Endothelial cell of umbilical vein (primary cell): ENCODE data around the gene CELA3B. TPM values are rescaled to one million over a fixed set of nuclear protein-coding genes. Genes with fewer than 3 reads are reported as not detected.
A peak's percentile ranks its signal among the peaks of the same experiment; 100 is the strongest.
"Not testable (repeated sequence)": the region's sequence is repeated elsewhere in the genome, so short reads cannot be mapped to it uniquely, and the experiment has no call there.

Experiments used
- BruUV-seq: library from RNA; stranded (reverse); fragments of 400-500 nt; replicated peaks from 2 replicates; lab custom pipeline; 2021; lab: Mats Ljungman, UMichigan
- CTCF ChIA-PET: fragments of 300-600, 350-600 bp; sonication (Branson Sonifier 250); formaldehyde crosslinking; loops from one replicate; lab custom pipeline; 2021; ENCODE audit warnings: antibody characterized with exemption, inconsistent platforms; lab: Charles Lee
- POLR2A ChIA-PET: fragments of 300-600, 350-600 bp; sonication (Branson Sonifier 250); formaldehyde crosslinking; loops from one replicate; lab custom pipeline; 2021; ENCODE audit warnings: antibody characterized with exemption, inconsistent platforms; lab: Charles Lee
- DNase-seq: peaks from one replicate; pipeline ENCODE4 v3.0.0-alpha.2; 2011; ENCODE audit warnings: low read depth, low spot score
- FAIRE-seq: peaks from 2 replicates; lab custom pipeline; 2011; peaks lifted over from hg19 to GRCh38; lab: Jason Lieb, UNC
- H2AFZ ChIP-seq: 2 replicates; pipeline ENCODE4 v1.6.0; 2012; ENCODE audit warnings: low read depth, low read length, control low read depth, inconsistent platforms
- H3K27ac ChIP-seq: 2 replicates; pipeline ENCODE4 v1.5.1; 2011; ENCODE audit warnings: low read depth, mild to moderate bottlenecking, control low read depth, low read length, moderate library complexity; ENCODE audit not compliant: insufficient read depth
- H3K27me3 ChIP-seq, 2 experiments: 2 replicates each; pipeline versions ENCODE4 v1.6.0 to v1.6.1; 2011; ENCODE audit warnings: low read length in 2 of 2, mixed read lengths in 1 of 2; ENCODE audit not compliant: control insufficient read depth in 2 of 2, insufficient read depth in 2 of 2
- H3K36me3 ChIP-seq, 2 experiments: 2 replicates in 1 of 2; 3 replicates in 1 of 2; pipeline ENCODE4 v1.5.1; 2011; ENCODE audit warnings: low read length in 2 of 2, mild to moderate bottlenecking in 1 of 2, moderate library complexity in 1 of 2; ENCODE audit not compliant: control insufficient read depth in 2 of 2, insufficient read depth in 2 of 2; ENCODE audit errors: extremely low read depth in 1 of 2
- H3K4me1 ChIP-seq: 3 replicates; pipeline ENCODE4 v1.5.1; 2011; ENCODE audit warnings: mild to moderate bottlenecking, low read length; ENCODE audit not compliant: control insufficient read depth, insufficient read depth; ENCODE audit errors: extremely low read depth
- H3K4me2 ChIP-seq: 2 replicates; pipeline ENCODE4 v1.6.1; 2011; ENCODE audit warnings: low read length, control low read depth, mixed read lengths; ENCODE audit not compliant: insufficient read depth
- H3K4me3 ChIP-seq, 3 experiments: fragments of 200-600 bp in 1 of 3; sonication (generic), shearing (Covaris generic) in 1 of 3; replicated peaks in 1 of 3; 2 replicates each; pipeline ENCODE4 v1.5.1; 2011 to 2016; ENCODE audit warnings: control low read depth in 3 of 3, low read length in 3 of 3, mild to moderate bottlenecking in 2 of 3, inconsistent platforms in 1 of 3, low read depth in 1 of 3, moderate library complexity in 1 of 3; ENCODE audit not compliant: insufficient read depth in 1 of 3
- H3K79me2 ChIP-seq: 2 replicates; pipeline ENCODE4 v1.6.0; 2012; ENCODE audit warnings: low read length, inconsistent platforms; ENCODE audit not compliant: control insufficient read depth, insufficient read depth
- H3K9ac ChIP-seq: replicated peaks from 2 replicates; pipeline ENCODE3; 2011; ENCODE audit warnings: low read length, control low read depth; ENCODE audit not compliant: insufficient read depth; ENCODE audit errors: extremely low read depth
- H3K9me1 ChIP-seq: replicated peaks from 3 replicates; pipeline ENCODE4 v1.6.0; 2011; ENCODE audit warnings: mild to moderate bottlenecking, low read length; ENCODE audit not compliant: control insufficient read depth, insufficient read depth; ENCODE audit errors: extremely low read depth
- H3K9me3 ChIP-seq: replicated peaks from 2 replicates; pipeline ENCODE4 v1.5.1; 2012; ENCODE audit warnings: low read length, inconsistent platforms; ENCODE audit not compliant: control insufficient read depth, insufficient read depth
- H4K20me1 ChIP-seq: replicated peaks from 2 replicates; pipeline ENCODE3; 2011; ENCODE audit warnings: mild to moderate bottlenecking, low read length; ENCODE audit not compliant: control insufficient read depth, insufficient read depth; ENCODE audit errors: extremely low read depth
- CTCF ChIP-seq, 2 donors: IDR thresholded peaks; 1 replicate in 1 of 2; 2 replicates in 1 of 2; pipeline ENCODE4 v1.5.1; 2011; ENCODE audit warnings: low read length in 2 of 2, mild to moderate bottlenecking in 2 of 2, moderate library complexity in 2 of 2, control low read depth in 1 of 2, inconsistent platforms in 1 of 2, low read depth in 1 of 2; ENCODE audit not compliant: insufficient read depth in 1 of 2; ENCODE audit errors: extremely low read depth in 1 of 2
- EZH2 ChIP-seq: IDR thresholded peaks from 2 replicates; pipeline ENCODE4 v1.6.1; 2012; ENCODE audit warnings: borderline replicate concordance, low read depth, mild to moderate bottlenecking, moderate library complexity, low read length, inconsistent platforms; ENCODE audit not compliant: severe bottlenecking
- GATA2 ChIP-seq: IDR thresholded peaks from 2 replicates; pipeline ENCODE4 v1.7.0; 2011; ENCODE audit warnings: low read depth, mild to moderate bottlenecking, moderate library complexity, mixed read lengths, low read length; ENCODE audit not compliant: insufficient read length, insufficient read depth
- JUN ChIP-seq: IDR thresholded peaks from 2 replicates; pipeline ENCODE4 v1.6.1; 2011; ENCODE audit warnings: borderline replicate concordance, low read depth; ENCODE audit not compliant: insufficient read length, insufficient read depth
- MAX ChIP-seq: IDR thresholded peaks from 2 replicates; pipeline ENCODE4 v1.6.1; 2011; ENCODE audit not compliant: insufficient read depth, insufficient read length
- MYC ChIP-seq: IDR thresholded peaks from one replicate; pipeline ENCODE4 v1.6.1; 2011; ENCODE audit warnings: mild to moderate bottlenecking, low read depth, low read length
- POLR2AphosphoS5 ChIP-seq: IDR thresholded peaks from 2 replicates; pipeline ENCODE4 v1.6.1; 2012; ENCODE audit warnings: low read depth, mild to moderate bottlenecking, control low read depth, low read length, moderate library complexity; ENCODE audit not compliant: insufficient read depth
- dilution Hi-C: fragments of 300-500 bp; cut with MboI; formaldehyde crosslinking; loops from one replicate; pipeline ENCODE4 v1.15.0; 2019; ENCODE audit warnings: low sequenced_read_pairs; ENCODE audit not compliant: extremely low pct_ligation_motif_present
- intact Hi-C: fragments of 100-400 bp; cut with micrococcal nuclease; formaldehyde crosslinking; loops from one replicate; pipeline ENCODE4 v1.10.0; 2022
- polyA plus RNA-seq, 4 experiments: library from polyadenylated mRNA; depleted of rRNA in 3 of 4; stranded (reverse) in 3 of 4; unstranded in 1 of 4; fragments of >200 nt; gene quantifications; 2 replicates each; pipeline versions ENCODE4 v1.2.1 to v1.2.3, GENCODE V29; 2011 to 2012; ENCODE audit warnings: missing spikeins in 1 of 4
- total RNA-seq: library from RNA; stranded (reverse); gene quantifications from 2 replicates; pipeline ENCODE4 v1.2.3, GENCODE V29; 2021

The CELA3B gene
- total and polyA plus RNA-seq, 2 donors (not counting 3 experiments of a cell fraction or from before 2014, with no cell fraction given): 0.32 TPM; not detected in 1

- ChIA-PET POLR2A (interaction anchor here (0.6 kb wide), 2 partner anchors 29 to 60 kb away, joined by 3 read pairs; partner anchors contain the start of gene HSPG2), CTCF (interaction anchor here (11.3 kb wide), 1 partner anchor 34 kb away, joined by 95 read pairs; the partner anchor contains the start of gene HSPG2)
- H3K9ac ChIP-seq: no peak overlapping the region
- H3K4me2 ChIP-seq: no peak overlapping the region
- no peaks in the 10 kb centered on the region for H3K36me3 ChIP-seq
- H3K27ac ChIP-seq: no peak overlapping the region
- no peak overlapping the region for H3K4me3 ChIP-seq
- no peaks in the 10 kb centered on the region for H3K79me2 ChIP-seq
- no peak for FAIRE-seq
- no peaks in the 10 kb centered on the region for H3K9me1 ChIP-seq
- no peaks in the 10 kb centered on the region for H3K9me3 ChIP-seq
- H4K20me1 ChIP-seq: no peaks in the 10 kb centered on the region
- dilution Hi-C loops: no loop called here
- H3K27me3 ChIP-seq: no peaks in the 10 kb centered on the region
- TF ChIP-seq CTCF (IDR thresholded peaks at IDR 0.05; ENCODE audit: extremely low read depth in 1 of 2, insufficient read depth in 1 of 2, low read depth in 1 of 2, low read length in 2 of 2) (no peak), JUN (no peak), GATA2 (no peak), POLR2AphosphoS5 (no peak), MYC (no peak), EZH2 (no peak), MAX (no peak)
- no TSS peak for BruUV-seq
- no peak overlapping the region for H2AFZ ChIP-seq
- no peak for DNase-seq
- peaks cover 21% of the 10 kb centered on the region for H3K4me1 ChIP-seq
- intact Hi-C loops: no loop called here
These were observed 10.4 kb upstream of the CELA3B start for GRCh38 chr1:21966247-21967000.

- H3K36me3 ChIP-seq, H3K9me1 ChIP-seq, CTCF ChIA-PET, H3K4me2 ChIP-seq, H3K27ac ChIP-seq, H3K27me3 ChIP-seq, POLR2A ChIA-PET, dilution Hi-C loops, H3K9me3 ChIP-seq, BruUV-seq, intact Hi-C loops, H2AFZ ChIP-seq, H3K9ac ChIP-seq, DNase-seq, H3K79me2 ChIP-seq, H3K4me3 ChIP-seq, H4K20me1 ChIP-seq: not testable (repeated sequence)
- peak; percentile 55 for FAIRE-seq
- H3K4me1 ChIP-seq: peaks cover 18% of the 10 kb centered on the region
These were observed 9.6 kb upstream of the CELA3B start for GRCh38 chr1:21967216-21967615.

- H3K9me3 ChIP-seq, dilution Hi-C loops, H3K79me2 ChIP-seq, intact Hi-C loops, H3K36me3 ChIP-seq, H3K27me3 ChIP-seq, BruUV-seq, POLR2A ChIA-PET, H3K27ac ChIP-seq, H4K20me1 ChIP-seq, H3K9me1 ChIP-seq, H3K9ac ChIP-seq, H2AFZ ChIP-seq, H3K4me2 ChIP-seq, DNase-seq, H3K4me3 ChIP-seq: not testable (repeated sequence)
- FAIRE-seq: peak; percentile 86
- H3K4me1 ChIP-seq: peaks cover 20% of the 10 kb centered on the region
- CTCF ChIA-PET: interaction anchor here (1.1 kb wide), 1 partner anchor 26 kb away, joined by 3 read pairs; no protein-coding TSS in a partner anchor
These were observed 7.8 kb upstream of the CELA3B start for GRCh38 chr1:21969066-21969465.
